NB4 (cell line): ENCODE measurements around the gene DCBLD2.

ENCODE experiments used
- DNase-seq: peaks from one replicate; pipeline ENCODE4 v3.0.0; 2010; ENCODE audit warnings: low read depth
- H3K4me3 ChIP-seq: one replicate; pipeline ENCODE4 v1.5.1; 2011; ENCODE audit warnings: mild to moderate bottlenecking, low read depth, low read length, moderate library complexity
- MYC ChIP-seq: IDR thresholded peaks from 2 replicates; pipeline ENCODE4 v1.6.1; 2011; ENCODE audit warnings: low read depth, low read length
- POLR2A ChIP-seq: IDR thresholded peaks from 2 replicates; pipeline ENCODE4 v1.6.1; 2011; ENCODE audit warnings: mild to moderate bottlenecking; ENCODE audit not compliant: insufficient read length; ENCODE audit errors: extremely low read depth
- TF ChIP-seq, protein P1 (sequence below): IDR thresholded peaks from one replicate; pipeline ENCODE4 v1.5.1; 2012; ENCODE audit warnings: low read depth, low read length
- TF ChIP-seq, protein P2 (sequence below): IDR thresholded peaks from 2 replicates; pipeline ENCODE4 v1.6.1; 2011; ENCODE audit warnings: low read depth, low read length

Gene DCBLD2

GRCh38 chr3:98798820-98799219 is 102.7 kb downstream of the DCBLD2 start:
- H3K4me3 ChIP-seq, result no peak overlapping the region
- TF ChIP-seq, protein P1, sequence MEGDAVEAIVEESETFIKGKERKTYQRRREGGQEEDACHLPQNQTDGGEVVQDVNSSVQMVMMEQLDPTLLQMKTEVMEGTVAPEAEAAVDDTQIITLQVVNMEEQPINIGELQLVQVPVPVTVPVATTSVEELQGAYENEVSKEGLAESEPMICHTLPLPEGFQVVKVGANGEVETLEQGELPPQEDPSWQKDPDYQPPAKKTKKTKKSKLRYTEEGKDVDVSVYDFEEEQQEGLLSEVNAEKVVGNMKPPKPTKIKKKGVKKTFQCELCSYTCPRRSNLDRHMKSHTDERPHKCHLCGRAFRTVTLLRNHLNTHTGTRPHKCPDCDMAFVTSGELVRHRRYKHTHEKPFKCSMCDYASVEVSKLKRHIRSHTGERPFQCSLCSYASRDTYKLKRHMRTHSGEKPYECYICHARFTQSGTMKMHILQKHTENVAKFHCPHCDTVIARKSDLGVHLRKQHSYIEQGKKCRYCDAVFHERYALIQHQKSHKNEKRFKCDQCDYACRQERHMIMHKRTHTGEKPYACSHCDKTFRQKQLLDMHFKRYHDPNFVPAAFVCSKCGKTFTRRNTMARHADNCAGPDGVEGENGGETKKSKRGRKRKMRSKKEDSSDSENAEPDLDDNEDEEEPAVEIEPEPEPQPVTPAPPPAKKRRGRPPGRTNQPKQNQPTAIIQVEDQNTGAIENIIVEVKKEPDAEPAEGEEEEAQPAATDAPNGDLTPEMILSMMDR, result no peak
- TF ChIP-seq, protein P2, sequence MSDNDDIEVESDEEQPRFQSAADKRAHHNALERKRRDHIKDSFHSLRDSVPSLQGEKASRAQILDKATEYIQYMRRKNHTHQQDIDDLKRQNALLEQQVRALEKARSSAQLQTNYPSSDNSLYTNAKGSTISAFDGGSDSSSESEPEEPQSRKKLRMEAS, result no peak
- DNase-seq, result no peak

- no peak overlapping the region for H3K4me3 ChIP-seq
- TF ChIP-seq, protein P2, result no peak
- TF ChIP-seq MYC (no peak), POLR2A (no peak)
- TF ChIP-seq, protein P1, result no peak
- DNase-seq, result no peak
Measured at GRCh38 chr3:98797905-98798304, 103.6 kb downstream of the DCBLD2 start.

DNA sequence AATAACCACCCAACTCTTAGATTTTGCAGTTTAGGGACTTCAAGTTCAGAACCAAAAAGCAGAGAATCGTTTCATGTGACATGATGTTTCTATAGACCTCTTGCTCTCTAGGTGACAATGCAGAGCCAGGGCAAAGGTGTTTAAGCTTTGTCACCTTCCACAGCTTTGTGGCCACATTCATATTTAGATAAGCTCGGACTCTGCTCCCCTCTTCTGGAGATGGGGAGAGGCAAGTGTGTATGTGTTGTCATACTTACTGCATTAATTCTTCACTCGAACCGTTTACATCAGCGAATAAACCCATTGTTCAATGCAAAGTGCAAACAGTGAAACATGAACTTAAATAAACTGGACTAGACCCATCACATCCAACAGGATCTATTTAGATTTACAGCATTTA is 105.2 kb downstream of the DCBLD2 start:
- no peak overlapping the region for H3K4me3 ChIP-seq
- no peak for DNase-seq
- TF ChIP-seq POLR2A (no peak), MYC (no peak)
- TF ChIP-seq, protein P2, result no peak
- TF ChIP-seq, protein P1, result no peak

DNA sequence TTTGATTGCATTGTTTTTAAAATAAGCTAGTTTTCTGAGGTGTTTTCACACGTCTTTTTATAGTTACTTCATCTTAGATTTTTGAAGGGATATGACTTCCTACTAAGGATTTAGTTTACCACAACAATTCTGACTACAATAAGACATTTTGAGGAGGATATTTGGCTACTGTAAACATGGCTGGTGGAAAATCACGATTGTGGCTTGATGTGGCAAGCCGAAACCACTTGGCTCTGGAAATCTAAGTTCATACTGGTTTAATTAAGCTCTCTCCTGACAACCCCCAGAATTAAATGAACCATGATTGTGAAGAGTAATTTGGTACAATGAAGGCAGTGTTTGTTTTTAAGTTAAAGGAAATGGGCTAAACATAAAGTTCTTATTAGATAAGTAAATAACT is 107.5 kb downstream of the DCBLD2 start:
- TF ChIP-seq MYC, result no peak
- TF ChIP-seq, protein P2, result no peak
- TF ChIP-seq, protein P1, result no peak
- TF ChIP-seq POLR2A, result no peak
- no peak overlapping the region for H3K4me3 ChIP-seq

GRCh38 chr3:98791341-98792325 is 109.9 kb downstream of the DCBLD2 start:
- TF ChIP-seq MYC (no peak), POLR2A (no peak)
- TF ChIP-seq, protein P1, result no peak
- TF ChIP-seq, protein P2, result no peak
- no peak overlapping the region for H3K4me3 ChIP-seq
- no peak for DNase-seq

More for the DNA sequence above, 107.5 kb downstream of the DCBLD2 start:
- no peak for DNase-seq
